Bone marrow (tissue), 2 donors: ENCODE measurements around the gene SPAG17.

Experiments
- DNase-seq, 2 donors: peaks; one replicate each; lab custom pipeline; 2025; lab: John Stamatoyannopoulos, UW

Gene SPAG17

DNA sequence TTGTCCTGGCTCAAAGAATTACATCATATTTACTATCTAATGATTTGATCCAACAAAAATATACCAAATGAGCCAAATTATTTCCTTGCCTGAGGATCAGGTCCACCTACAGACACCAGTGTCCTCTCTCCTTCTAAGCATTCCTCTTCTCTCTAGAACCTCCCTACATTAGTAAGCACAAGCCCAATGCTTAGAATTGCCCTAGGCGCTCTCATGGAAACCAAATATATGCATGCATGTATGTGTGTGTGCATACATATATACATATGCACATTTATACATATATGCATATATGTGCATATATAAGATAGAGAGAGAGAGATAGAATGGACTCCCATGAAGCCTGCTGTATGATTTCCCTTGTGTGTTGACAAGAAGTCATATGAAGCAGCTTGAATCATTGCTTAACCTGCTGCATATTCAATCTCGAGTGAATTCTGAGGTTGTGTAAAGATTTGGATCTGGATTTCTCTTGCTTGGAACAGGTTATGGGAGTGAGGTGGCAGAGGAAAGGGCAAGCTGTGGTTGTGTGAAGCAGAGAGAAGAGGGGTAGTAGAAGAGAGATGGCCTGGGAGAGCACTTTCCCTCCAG, 66.1 kb downstream of the SPAG17 start:
- no peak for DNase-seq

- no peak for DNase-seq
Measured at GRCh38 chr1:118118469-118118868, 66.6 kb downstream of the SPAG17 start.

DNA sequence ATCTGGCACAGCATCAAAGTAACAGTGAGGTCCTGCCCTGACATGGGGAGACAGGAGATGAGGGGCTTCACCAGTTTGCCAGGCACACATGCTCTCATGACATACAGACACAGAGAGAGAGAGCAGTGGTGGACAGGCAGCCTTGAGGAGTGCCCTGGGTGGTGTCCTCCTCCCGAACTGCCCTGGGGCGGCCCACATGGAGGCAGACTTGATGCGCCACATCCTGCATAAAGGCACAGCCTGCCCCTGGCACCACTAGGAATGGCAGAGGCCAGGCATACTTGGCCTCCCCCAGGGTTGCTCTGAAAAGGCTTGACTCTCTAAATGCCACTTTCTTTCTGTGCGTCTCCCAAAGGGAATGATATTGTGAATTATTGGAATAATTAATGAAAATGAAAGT, 67.5 kb downstream of the SPAG17 start:
- DNase-seq, result no peak

DNA sequence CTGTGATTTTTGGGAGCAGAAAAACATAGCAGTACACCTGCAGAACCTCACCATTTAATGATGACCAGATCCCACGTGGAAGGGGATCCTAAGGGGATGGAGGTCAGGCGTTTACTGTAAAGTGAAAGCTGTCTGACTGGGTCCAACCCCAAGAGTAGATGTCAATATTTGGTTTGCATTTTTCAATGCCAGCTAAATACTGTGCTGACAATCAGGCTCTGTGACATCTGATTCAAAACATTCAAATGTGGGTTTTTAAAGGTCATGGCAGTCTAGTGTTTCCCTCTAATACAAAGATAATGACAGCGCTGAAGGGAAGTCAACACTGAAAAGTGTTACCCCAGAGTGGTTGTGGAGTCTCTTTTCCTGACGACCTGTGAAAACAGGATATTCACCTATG, 68.1 kb downstream of the SPAG17 start:
- no peak for DNase-seq

- no peak for DNase-seq
Measured at GRCh38 chr1:118116401-118116800, 68.6 kb downstream of the SPAG17 start.

- DNase-seq, result no peak
Measured at GRCh38 chr1:118115567-118116295, 69.3 kb downstream of the SPAG17 start.

GRCh38 chr1:118113261-118113660, 71.8 kb downstream of the SPAG17 start:
- DNase-seq, result no peak

GRCh38 chr1:118110580-118110979, 74.4 kb downstream of the SPAG17 start:
- no peak for DNase-seq

DNA sequence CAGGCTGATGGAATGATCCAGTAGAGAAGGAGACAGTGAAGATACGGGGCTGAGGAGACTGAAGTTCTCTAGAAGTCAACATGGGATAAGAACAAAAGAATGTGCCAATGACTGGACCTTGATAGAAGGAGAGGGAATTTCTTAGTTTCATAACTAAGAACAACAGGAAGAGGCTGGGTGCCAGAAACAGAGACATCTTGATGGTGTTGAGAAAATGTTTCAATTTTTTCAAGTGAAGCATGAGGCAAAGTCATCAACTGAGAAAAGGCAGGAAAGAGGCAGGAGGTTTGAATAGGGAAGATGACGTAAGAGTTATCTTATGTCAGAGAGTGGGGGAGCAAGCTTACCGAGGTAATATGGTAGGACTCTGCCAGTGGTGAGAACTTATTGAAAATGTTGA, 80.1 kb downstream of the SPAG17 start:
- DNase-seq, result no peak

GRCh38 chr1:118102445-118102844, 82.6 kb downstream of the SPAG17 start:
- no peak for DNase-seq

DNA sequence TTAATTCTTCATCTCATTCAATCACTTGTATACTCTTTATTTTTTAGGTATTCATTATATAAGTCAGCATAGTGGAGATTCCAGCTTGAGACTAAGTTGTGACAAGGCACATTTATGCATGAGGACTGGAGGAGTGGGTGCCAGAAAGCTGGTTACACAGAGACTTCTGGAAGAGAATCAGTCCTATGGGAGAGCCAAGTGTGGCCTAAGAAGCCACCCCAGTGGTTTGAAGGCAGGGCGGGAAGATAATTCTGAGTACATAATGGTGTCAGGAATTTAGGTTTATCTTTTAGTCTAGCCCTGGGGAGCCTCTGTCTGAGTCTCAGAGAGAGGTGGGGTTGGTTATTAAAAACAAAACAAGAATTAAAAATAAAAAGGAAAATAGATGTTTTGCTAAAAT, 83.0 kb downstream of the SPAG17 start:
- DNase-seq, result no peak

DNA sequence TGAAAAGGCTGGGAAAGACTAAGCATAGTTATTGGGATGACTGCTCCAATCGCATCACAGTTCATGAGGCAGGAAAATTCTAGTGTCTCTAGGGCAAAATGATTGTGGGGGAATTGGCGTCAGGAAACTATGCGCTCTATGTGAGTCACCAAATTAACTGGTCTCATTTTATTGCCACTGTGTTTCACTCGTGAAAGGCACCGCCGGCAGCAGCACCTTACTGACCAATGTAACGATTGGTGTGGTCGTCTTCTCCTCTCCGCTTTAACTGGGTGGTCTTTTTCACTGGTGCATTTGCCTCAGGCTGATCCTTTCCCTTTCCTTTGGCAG, 83.5 kb downstream of the SPAG17 start:
- DNase-seq, result no peak

DNA sequence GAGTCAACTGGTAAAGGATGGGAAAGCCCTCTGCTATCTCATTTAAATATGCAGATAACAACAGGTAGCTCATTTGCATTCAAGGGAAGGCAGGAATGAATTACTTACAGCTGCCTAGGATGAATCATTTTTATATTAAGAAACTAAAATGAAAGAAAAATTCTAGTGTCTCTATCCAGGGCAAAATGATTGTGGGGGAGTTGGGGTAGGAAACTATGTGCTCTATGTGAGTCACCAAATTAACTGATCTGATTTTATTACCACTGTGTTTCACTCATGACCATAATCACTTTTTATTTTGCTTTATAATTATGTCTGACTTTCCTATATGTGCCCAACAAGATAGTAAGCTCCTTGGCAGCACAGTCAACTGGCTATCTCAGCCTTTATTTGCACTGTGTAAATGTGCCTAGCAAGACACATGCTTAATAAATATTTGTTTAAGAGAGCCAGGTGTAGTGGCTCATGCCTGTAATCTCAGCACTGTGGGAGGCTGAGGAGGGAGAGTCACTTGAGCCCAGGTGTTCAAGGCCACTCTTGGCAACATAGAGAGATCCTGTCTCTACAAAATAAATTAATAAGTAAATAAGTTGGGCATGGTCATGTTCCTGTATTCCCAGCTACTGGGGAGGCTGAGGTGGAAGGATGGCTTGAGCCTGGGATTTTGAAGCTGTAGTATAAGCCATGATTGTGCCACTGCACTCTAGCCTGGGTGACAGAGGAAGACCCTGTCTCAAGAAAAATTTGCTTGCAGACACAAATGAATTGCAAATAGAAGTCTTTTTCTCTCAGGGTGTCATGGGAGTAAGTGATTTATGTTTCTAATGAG, 84.1 kb downstream of the SPAG17 start:
- DNase-seq, result no peak

- DNase-seq, result no peak
Measured at GRCh38 chr1:118099686-118100085, 85.3 kb downstream of the SPAG17 start.

DNA sequence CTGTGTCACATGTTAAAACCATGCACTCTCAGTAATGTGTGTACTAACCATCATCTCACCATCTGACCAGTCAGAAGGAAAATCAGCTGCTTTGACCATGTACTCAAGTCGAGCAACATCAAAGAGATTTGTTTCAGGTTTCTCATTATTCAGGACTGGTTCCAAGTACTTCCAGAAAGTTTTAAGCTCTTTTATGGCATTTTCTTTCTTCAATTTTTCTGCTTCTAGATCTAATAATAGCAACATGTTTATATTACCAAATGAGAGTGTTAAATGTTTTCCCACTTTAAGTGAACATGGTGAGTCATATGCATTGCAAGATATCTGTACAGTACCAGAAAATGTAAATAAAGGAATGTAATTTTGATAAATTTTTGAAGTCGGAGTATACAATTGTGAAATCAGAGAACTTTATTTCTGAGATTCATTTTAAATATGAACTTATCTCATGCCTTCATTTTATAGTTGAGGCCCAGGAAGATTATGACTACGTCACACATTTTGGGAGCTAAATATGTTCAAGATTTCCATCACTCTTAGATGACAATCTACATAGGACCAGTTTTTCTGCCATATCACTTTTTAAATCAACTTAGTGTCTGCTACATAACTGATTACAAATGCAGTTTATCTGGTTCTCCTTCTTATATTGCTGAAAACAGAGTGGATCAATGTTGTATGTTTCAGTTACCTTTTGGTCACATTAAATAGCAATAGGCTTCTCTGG, 87.2 kb downstream of the SPAG17 start:
- DNase-seq, result no peak

- DNase-seq, result no peak
Measured at GRCh38 chr1:118093017-118093416, 92.0 kb downstream of the SPAG17 start.

- DNase-seq, result no peak
Measured at GRCh38 chr1:118090130-118090529, 94.9 kb downstream of the SPAG17 start.

DNA sequence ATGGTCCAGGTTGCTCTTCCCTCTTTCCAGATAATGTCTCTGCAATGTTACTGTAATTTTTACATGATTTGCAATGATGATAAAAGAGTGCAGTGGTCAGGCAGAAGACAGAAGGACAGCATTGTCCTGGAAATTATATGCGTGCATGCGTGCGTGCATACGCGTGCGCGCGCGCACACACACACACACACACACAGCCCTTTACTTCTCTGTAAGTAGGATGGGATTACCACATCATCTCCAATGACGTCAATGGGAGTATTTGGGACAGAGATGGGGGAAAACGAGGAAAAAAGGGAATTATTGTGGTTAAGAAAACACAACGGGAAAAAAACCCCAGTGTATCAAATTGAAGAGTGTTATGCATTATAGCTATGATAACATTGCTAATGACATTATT, 99.7 kb downstream of the SPAG17 start:
- DNase-seq, result no peak

DNA sequence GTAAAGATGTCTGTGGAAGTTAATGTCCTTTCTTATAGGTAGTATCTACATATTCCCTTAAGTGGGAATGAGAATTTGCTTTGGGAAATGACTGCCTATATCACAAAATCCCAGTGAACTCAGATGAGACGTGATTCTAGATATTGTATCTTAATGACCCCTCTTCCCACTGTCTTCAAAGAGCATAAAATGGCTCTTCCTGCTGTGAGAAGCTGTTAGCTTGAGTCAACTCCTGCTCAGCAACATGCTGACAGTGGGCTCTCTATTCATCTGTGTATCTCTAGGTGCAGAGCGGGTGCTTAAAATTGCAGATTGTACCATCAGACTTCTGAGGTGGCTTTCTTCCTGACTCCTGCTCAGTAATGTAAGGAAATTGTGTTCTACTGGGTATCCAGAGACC, 100.6 kb downstream of the SPAG17 start:
- DNase-seq, result no peak

DNA sequence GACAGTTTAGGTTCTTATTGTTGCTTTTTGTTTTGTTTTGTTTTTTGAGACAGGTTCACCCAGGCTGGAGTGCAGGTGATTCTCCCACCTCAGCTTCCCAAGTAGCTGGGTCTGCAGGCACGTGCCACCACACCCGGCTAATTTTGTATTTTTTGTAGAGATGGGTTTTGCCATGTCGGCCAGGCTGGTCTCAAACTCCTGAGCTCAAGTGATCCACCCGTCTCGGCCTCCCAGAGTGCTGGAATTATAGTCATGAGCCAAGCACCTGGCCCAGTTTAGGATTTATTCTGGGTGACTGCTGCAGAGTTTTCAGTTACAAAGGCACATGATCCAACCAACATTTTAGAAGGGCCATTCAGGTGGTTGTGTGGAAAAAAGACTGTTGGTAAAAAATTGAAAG, 102.0 kb downstream of the SPAG17 start:
- DNase-seq, result no peak

DNA sequence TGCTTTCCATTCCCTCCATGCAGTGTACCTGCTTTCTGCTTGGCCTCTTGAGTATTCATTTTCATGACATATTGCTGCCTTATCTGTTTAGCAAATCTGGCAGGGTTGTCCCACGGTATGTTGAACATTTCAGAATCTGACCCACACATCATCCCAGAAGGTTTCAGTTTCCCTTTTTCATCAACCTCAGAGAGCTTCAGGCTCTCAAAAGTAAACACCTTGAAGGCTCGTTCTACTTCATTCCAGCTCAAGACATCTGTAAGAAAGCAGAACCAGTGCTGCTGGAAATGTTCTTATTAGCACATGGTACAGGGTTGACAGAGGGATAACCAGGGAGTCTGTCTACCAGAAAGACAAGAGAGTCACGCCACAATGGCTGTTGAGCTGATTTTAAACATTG, 103.6 kb downstream of the SPAG17 start:
- DNase-seq, result no peak

DNA sequence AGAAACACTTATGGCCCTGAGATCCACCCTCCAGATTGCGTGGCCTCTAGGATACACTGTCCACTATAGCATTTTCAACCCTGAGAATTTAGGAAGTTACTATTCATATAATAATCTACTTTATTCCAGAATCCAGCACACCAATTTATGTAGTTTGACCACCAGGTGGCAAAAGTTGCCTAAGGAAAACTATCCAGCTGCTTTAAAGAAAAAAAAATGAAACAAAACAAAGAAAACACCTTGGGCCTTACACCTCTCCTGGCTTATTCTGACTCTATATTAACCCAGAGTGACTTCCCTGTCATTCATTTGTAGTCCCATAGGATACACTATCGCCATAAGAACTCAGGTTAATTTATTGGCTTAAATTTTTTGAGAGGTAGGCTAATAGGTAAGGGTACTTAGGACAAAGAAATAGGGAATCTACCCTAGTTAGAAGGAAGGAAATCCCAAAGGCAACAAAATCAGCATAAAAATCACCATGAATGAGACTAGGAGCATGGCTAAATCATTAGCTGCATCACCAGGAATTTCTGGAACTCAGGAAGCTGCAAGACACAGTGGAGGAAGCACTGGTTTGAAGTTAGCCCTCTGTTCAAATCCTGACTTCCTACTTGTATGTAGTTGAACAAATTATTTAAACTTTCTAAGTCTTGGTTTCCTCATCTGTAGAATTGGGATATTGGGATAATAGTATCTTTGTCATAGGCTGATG, 107.5 kb downstream of the SPAG17 start:
- no peak for DNase-seq
